Smooth muscle cell of the coronary artery (primary cell): ENCODE data around the gene MXI1. TPM values are rescaled to one million over a fixed set of nuclear protein-coding genes. Genes with fewer than 3 reads are reported as not detected.

Experiments used
- total RNA-seq: library from RNA; depleted of rRNA; stranded (reverse); fragments of >200 nt; gene quantifications from 2 replicates; pipeline ENCODE4 v1.2.3, GENCODE V29; 2014; ENCODE audit warnings: low replicate concordance

MXI1 gene
- 17.2 and 31.8 TPM in 2 replicates for total RNA-seq

GRCh38 chr10:110207011-110207804, at the start of gene MXI1:
TSS of gene MXI1 (plus strand) at chr10:110207605. CDS start at chr10:110207809, 204 bp downstream.

DNA sequence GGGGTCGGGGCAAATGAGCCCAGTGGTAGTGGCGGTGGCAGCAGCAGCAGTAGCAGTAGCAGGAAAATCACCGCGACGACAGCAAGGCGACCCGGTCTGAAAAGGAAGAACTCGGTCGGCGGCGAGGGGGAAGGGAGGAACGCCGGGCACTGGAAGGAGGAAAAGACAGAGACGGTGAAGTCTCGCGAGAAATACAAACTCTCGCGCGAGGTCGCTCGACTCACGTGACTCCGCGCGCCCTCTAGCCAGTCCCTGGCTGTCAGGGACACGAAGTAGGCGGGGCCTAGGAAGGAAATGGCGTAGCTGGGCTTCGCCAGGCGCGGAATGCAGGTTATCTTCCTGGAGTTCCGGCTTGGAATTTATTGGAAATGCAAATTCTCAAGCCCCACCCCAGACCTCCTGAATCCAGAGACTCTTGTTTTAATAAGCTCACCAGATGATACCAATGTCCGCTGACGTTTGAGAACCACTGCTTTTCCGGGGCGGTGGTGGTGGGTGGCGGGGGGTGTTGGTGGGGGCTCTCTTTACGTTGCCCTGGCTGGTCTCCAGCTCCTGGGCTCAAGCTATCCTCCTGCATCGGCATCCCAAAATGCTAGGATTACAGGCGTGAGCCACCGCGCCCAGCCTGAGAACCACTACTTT, 97.5 kb downstream of the MXI1 start, which contains the start of gene SMNDC1:
SMNDC1 (minus strand) TSS at position 141 of the 642 bp plus-strand sequence. CDS start 1,333 bp downstream, outside the sequence.

Other genes with a start within 250 kb of the MXI1 start
- gene ADD3, start 199.6 kb upstream of the MXI1 start, total RNA-seq, result 280 and 453 TPM in 2 replicates
- 2.6 and 6.4 TPM in 2 replicates for gene SMNDC1, start 97.3 kb downstream of the MXI1 start, total RNA-seq